Mesenchymal stem cell (in vitro differentiated cells and primary cell): ENCODE measurements around the gene ACYP1.
A peak's percentile ranks its signal among the peaks of the same experiment; 100 is the strongest.

ENCODE experiments used
- DNase-seq: peaks from one replicate; pipeline ENCODE4 v3.0.0-alpha.2; 2013
- H2AFZ ChIP-seq: one replicate; pipeline ENCODE4 v1.6.1; 2013; ENCODE audit warnings: low read depth, mild to moderate bottlenecking, control low read depth, inconsistent platforms, low read length, moderate library complexity
- H2AK5ac ChIP-seq: 2 replicates; pipeline ENCODE4 v1.6.1; 2013; ENCODE audit warnings: low read length, moderate library complexity, mild to moderate bottlenecking, inconsistent platforms; ENCODE audit not compliant: severe bottlenecking
- H2BK120ac ChIP-seq: one replicate; pipeline ENCODE4 v1.6.1; 2013; ENCODE audit warnings: low read depth, mild to moderate bottlenecking, inconsistent platforms, low read length, moderate library complexity
- H2BK12ac ChIP-seq, 2 experiments: one replicate each; pipeline ENCODE4 v1.6.1; 2013; ENCODE audit warnings: inconsistent platforms in 2 of 2, low read length in 2 of 2, mild to moderate bottlenecking in 2 of 2, moderate library complexity in 2 of 2, control low read depth in 1 of 2
- H2BK15ac ChIP-seq: one replicate; pipeline ENCODE4 v1.6.1; 2013; ENCODE audit warnings: mild to moderate bottlenecking, low read depth, inconsistent platforms; ENCODE audit not compliant: poor library complexity, severe bottlenecking
- H2BK5ac ChIP-seq: 2 replicates; pipeline ENCODE4 v1.6.1; 2013; ENCODE audit warnings: low read depth, mild to moderate bottlenecking, low read length, control low read depth, inconsistent platforms; ENCODE audit not compliant: poor library complexity, severe bottlenecking
- H3K14ac ChIP-seq, 2 experiments: one replicate each; pipeline ENCODE4 v1.6.1; 2013; ENCODE audit warnings: inconsistent platforms in 2 of 2, low read length in 2 of 2, control low read depth in 1 of 2, mild to moderate bottlenecking in 1 of 2, moderate library complexity in 1 of 2
- H3K18ac ChIP-seq, 2 experiments: one replicate each; pipeline ENCODE4 v1.6.1; 2013; ENCODE audit warnings: inconsistent platforms in 2 of 2, low read length in 2 of 2, control low read depth in 1 of 2, low read depth in 1 of 2, mild to moderate bottlenecking in 1 of 2
- H3K23ac ChIP-seq, 2 experiments: one replicate each; pipeline ENCODE4 v1.6.1; 2013; ENCODE audit warnings: inconsistent platforms in 2 of 2, low read length in 2 of 2, mild to moderate bottlenecking in 2 of 2, moderate library complexity in 2 of 2, control low read depth in 1 of 2
- H3K27ac ChIP-seq: 2 replicates; pipeline ENCODE4 v1.5.1; 2013; ENCODE audit warnings: mild to moderate bottlenecking, moderate library complexity, low read length, control low read depth, inconsistent platforms; ENCODE audit not compliant: poor library complexity, severe bottlenecking
- H3K27me3 ChIP-seq, 2 experiments: 2 replicates each; pipeline versions ENCODE4 v1.6.1 to v1.7.0; 2013; ENCODE audit warnings: low read length in 2 of 2, mild to moderate bottlenecking in 2 of 2, moderate library complexity in 2 of 2, control low read depth in 1 of 2, inconsistent platforms in 1 of 2; ENCODE audit not compliant: control insufficient read depth in 1 of 2, insufficient read depth in 1 of 2
- H3K36me3 ChIP-seq, 2 experiments: 2 replicates each; pipeline versions ENCODE4 v1.6.1 to v1.7.0; 2013; ENCODE audit warnings: low read length in 2 of 2, control low read depth in 1 of 2, inconsistent platforms in 1 of 2, low read depth in 1 of 2, mild to moderate bottlenecking in 1 of 2; ENCODE audit not compliant: insufficient read depth in 2 of 2, control insufficient read depth in 1 of 2
- H3K4ac ChIP-seq, 2 experiments: one replicate each; pipeline ENCODE4 v1.6.1; 2013; ENCODE audit warnings: inconsistent platforms in 2 of 2, low read length in 2 of 2, mild to moderate bottlenecking in 2 of 2, moderate library complexity in 2 of 2, control low read depth in 1 of 2, low read depth in 1 of 2
- H3K4me1 ChIP-seq: 2 replicates; pipeline ENCODE4 v1.6.1; 2013; ENCODE audit warnings: low read depth, low read length, control low read depth; ENCODE audit not compliant: control insufficient read depth, insufficient read depth
- H3K4me2 ChIP-seq: 2 replicates; pipeline ENCODE4 v1.6.1; 2013; ENCODE audit warnings: low read length, mild to moderate bottlenecking, inconsistent platforms; ENCODE audit not compliant: poor library complexity, severe bottlenecking
- H3K4me3 ChIP-seq, 2 experiments: 2 replicates each; pipeline versions ENCODE4 v1.5.1 to v1.7.0; 2013; ENCODE audit warnings: low read length in 2 of 2, mild to moderate bottlenecking in 2 of 2, control low read depth in 1 of 2, low read depth in 1 of 2; ENCODE audit not compliant: insufficient read depth in 1 of 2
- H3K79me1 ChIP-seq: replicated peaks from 2 replicates; pipeline ENCODE4 v1.6.1; 2013; ENCODE audit warnings: mild to moderate bottlenecking, control low read depth, low read length, inconsistent platforms; ENCODE audit not compliant: poor library complexity, severe bottlenecking
- H3K9ac ChIP-seq: 2 replicates; pipeline ENCODE4 v1.7.0; 2013; ENCODE audit warnings: mild to moderate bottlenecking, low read length, moderate library complexity
- H3K9me3 ChIP-seq: 2 replicates; pipeline ENCODE4 v1.7.0; 2013; ENCODE audit warnings: mild to moderate bottlenecking, low read length; ENCODE audit not compliant: control insufficient read depth
- H4K8ac ChIP-seq: one replicate; pipeline ENCODE4 v1.6.1; 2013; ENCODE audit warnings: inconsistent platforms, mild to moderate bottlenecking, low read length, moderate library complexity
- H4K91ac ChIP-seq: one replicate; pipeline ENCODE4 v1.6.1; 2013; ENCODE audit warnings: mild to moderate bottlenecking, low read length, inconsistent platforms
- WGBS: methylation state at CpG from one replicate; pipeline ENCODE4 v1.1.7; 2013; ENCODE audit warnings: mixed read lengths; 5-methylcytosine and 5-hydroxymethylcytosine counted together

Gene ACYP1

DNA sequence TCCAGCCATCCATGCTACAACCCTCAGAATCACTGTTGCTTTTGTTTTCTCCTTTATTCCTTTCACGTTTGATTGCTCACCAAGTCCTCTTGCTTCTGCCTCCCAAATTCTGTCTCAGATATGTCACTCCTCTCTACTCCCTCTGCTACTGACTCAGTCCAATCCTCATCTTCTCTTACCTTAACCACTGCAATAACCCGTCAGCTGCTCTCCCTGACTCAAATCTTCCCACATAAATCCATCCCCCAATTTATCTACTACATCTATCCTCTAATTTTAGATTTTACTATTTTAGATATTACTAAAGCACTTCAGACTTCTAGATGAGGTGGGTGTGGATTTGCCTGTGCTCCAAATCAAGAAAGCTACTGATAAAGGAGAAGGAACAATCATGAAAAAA lies 37.9 kb downstream of the ACYP1 start:
- Histone ChIP-seq H3K14ac (no peak overlapping the region), H3K79me1 (no peaks in the 10 kb centered on the region), H3K4me1 (no peaks in the 10 kb centered on the region), H3K4me3 (no peak overlapping the region), H3K27ac (no peak overlapping the region), H4K91ac (no peak overlapping the region), H4K8ac (no peak overlapping the region), H2BK5ac (no peak overlapping the region), H3K18ac (no peak overlapping the region), H2BK15ac (no peak overlapping the region), H3K23ac (no peak overlapping the region), H3K36me3 (peaks cover 8 to 82% of the 10 kb centered on the region in 2 experiments), H2AFZ (no peak overlapping the region), H3K9ac (no peak overlapping the region), H2BK120ac (no peak overlapping the region), H2BK12ac (no peak overlapping the region), H3K4me2 (no peak overlapping the region), H3K9me3 (no peaks in the 10 kb centered on the region), H3K27me3 (no peaks in the 10 kb centered on the region), H2AK5ac (no peak overlapping the region), H3K4ac (no peak overlapping the region)
- 100% methylated on average over 2 of the region's 2 CpGs for WGBS
- DNase-seq: no peak

DNA sequence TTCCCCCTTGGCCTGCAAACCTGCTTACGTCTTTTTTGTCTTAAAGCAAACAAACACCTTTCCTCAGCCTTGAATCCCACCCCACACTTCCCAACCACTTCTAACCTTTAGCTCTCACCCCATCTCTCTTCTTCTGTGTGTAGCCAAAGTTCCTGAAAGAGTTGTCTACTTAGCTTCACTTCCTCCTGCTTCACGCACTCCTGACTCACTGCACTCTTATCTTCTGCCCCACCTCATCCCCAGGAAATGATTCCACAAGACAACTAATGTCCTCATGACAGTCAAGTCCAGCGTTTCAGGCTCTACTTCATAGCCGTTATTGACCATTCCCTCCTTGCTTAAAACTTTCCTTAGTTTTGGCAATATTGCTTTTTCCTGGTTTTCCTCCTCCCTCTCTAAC lies 38.7 kb downstream of the ACYP1 start:
- Histone ChIP-seq H2BK12ac (no peak overlapping the region), H3K4me2 (no peak overlapping the region), H2AK5ac (no peak overlapping the region), H3K18ac (no peak overlapping the region), H3K4me3 (no peak overlapping the region), H3K4me1 (no peaks in the 10 kb centered on the region), H3K27me3 (no peaks in the 10 kb centered on the region), H3K9me3 (no peaks in the 10 kb centered on the region), H2BK15ac (no peak overlapping the region), H2BK120ac (no peak overlapping the region), H3K23ac (no peak overlapping the region), H3K14ac (no peak overlapping the region), H3K36me3 (peaks cover 8 to 80% of the 10 kb centered on the region in 2 experiments), H4K91ac (no peak overlapping the region), H3K27ac (no peak overlapping the region), H3K9ac (no peak overlapping the region), H3K4ac (no peak overlapping the region), H3K79me1 (no peaks in the 10 kb centered on the region), H4K8ac (no peak overlapping the region), H2BK5ac (no peak overlapping the region), H2AFZ (no peak overlapping the region)
- 46% methylated on average over 4 of the region's 4 CpGs for WGBS
- peak; percentile 49 for DNase-seq

DNA sequence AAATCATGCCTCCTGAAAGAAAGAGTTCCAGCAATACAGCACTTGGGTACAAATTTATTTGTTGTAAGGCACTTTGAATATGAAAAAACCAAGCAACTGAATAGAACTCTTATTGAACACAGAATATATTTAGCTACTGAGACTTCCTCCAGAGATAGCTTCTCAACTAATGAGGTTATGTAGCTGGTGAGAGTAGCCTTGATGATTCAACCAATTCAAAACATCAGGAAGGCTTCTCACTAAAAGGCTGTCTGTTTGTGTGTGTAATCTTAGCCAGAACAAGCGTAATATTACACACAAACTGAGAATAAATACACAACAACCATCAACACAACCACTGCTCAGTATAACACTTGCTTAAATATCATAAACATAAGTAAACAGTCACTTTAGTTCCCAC lies 40.7 kb downstream of the ACYP1 start:
- H3K36me3 ChIP-seq: peaks cover 3 to 81% of the 10 kb centered on the region in 2 experiments
- H3K27ac ChIP-seq: no peak overlapping the region
- WGBS: 67% methylated on average over 1 of the region's 1 CpG
- no peak overlapping the region for H3K23ac ChIP-seq
- no peak overlapping the region for H2BK120ac ChIP-seq
- H2AK5ac ChIP-seq: no peak overlapping the region
- H3K14ac ChIP-seq: no peak overlapping the region
- H3K9me3 ChIP-seq: no peaks in the 10 kb centered on the region
- H3K4me2 ChIP-seq: no peak overlapping the region
- no peak overlapping the region for H2BK12ac ChIP-seq
- no peaks in the 10 kb centered on the region for H3K27me3 ChIP-seq
- peaks cover 2% of the 10 kb centered on the region for H3K79me1 ChIP-seq
- no peak overlapping the region for H3K4me3 ChIP-seq
- no peak overlapping the region for H3K9ac ChIP-seq
- no peak overlapping the region for H2BK5ac ChIP-seq
- no peak overlapping the region for H3K18ac ChIP-seq
- H3K4ac ChIP-seq: no peak overlapping the region
- peak; percentile 69 for DNase-seq
- no peak overlapping the region for H4K8ac ChIP-seq
- no peak overlapping the region for H2AFZ ChIP-seq
- no peaks in the 10 kb centered on the region for H3K4me1 ChIP-seq
- H4K91ac ChIP-seq: no peak overlapping the region
- H2BK15ac ChIP-seq: no peak overlapping the region

DNA sequence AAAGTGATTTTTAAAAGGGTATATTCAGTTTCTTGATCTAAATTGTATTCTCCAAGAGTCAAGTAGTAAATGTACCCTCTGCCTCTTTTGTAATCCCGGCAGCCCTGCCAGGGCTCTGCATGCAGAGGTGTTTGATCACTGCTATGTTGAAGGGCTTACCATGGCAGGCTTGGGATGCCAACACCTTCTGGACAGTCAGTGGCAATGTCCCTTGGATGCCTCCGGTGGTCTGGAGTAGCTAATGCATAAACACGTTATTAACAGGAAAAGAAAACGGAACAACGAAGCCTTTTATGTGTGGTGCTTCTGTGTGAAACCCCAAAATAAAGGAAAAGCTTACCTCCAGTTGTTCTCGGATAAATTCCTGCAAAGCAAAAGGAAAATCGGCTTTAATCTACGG lies 41.2 kb downstream of the ACYP1 start:
- H3K23ac ChIP-seq: no peak overlapping the region
- H3K79me1 ChIP-seq: peaks cover 2% of the 10 kb centered on the region
- no peak overlapping the region for H2AK5ac ChIP-seq
- no peaks in the 10 kb centered on the region for H3K9me3 ChIP-seq
- no peak overlapping the region for H2BK12ac ChIP-seq
- no peak overlapping the region for H3K4me2 ChIP-seq
- H2BK5ac ChIP-seq: no peak overlapping the region
- H2BK120ac ChIP-seq: no peak overlapping the region
- peak; percentile 32 for DNase-seq
- no peak overlapping the region for H3K4ac ChIP-seq
- H3K27ac ChIP-seq: no peak overlapping the region
- H4K91ac ChIP-seq: no peak overlapping the region
- H2AFZ ChIP-seq: no peak overlapping the region
- H3K9ac ChIP-seq: no peak overlapping the region
- 83% methylated on average over 6 of the region's 8 CpGs for WGBS
- no peak overlapping the region for H4K8ac ChIP-seq
- no peak overlapping the region for H2BK15ac ChIP-seq
- H3K4me3 ChIP-seq: no peak overlapping the region
- H3K18ac ChIP-seq: no peak overlapping the region
- peaks cover 5 to 81% of the 10 kb centered on the region in 2 experiments for H3K36me3 ChIP-seq
- H3K14ac ChIP-seq: no peak overlapping the region
- H3K4me1 ChIP-seq: no peaks in the 10 kb centered on the region
- no peaks in the 10 kb centered on the region for H3K27me3 ChIP-seq
